ENCODE results near the gene ZSWIM5.

DNA sequence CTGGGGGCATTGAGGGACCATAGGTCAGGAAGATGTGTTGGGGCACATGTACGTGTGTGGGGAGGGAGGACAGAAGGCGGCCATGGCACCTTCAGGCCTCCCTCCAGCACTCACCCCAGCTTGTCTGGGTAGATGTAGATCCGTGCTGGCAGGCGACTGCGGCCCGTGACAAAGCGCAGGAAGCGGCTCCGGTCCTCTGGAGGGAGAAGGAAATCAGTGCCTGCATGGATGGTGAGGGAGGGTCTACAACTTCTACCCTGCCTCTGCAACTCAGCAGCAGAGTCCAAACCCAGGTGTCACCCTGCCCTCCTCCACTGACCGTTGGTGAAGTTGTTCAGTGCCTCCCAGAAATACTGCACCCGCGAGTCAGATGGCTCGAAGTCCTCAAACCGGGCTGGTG is 202.7 kb downstream of the ZSWIM5 start:
- TF ChIP-seq POLR2AphosphoS5 (IDR thresholded peaks at IDR 0.05; ENCODE audit: borderline replicate concordance, low read depth, low read length) (no peak), EZH2 (IDR thresholded peaks at IDR 0.05) (no peak), FOXP2 (optimal IDR thresholded peaks at IDR 0.05; ENCODE audit: control extremely low read depth, extremely low read length, insufficient read depth) (no peak)
